Measurements from ENCODE around the gene FARS2. TPM values are rescaled to one million over a fixed set of nuclear protein-coding genes. Genes with fewer than 3 reads are reported as not detected.

The FARS2 gene
- total and polyA plus RNA-seq, 9 of the 15 experiments (the other 6 are each of a cell fraction or from before 2014, with no cell fraction given) = 16.5 to 62.2 (median 27.0) TPM

DNA sequence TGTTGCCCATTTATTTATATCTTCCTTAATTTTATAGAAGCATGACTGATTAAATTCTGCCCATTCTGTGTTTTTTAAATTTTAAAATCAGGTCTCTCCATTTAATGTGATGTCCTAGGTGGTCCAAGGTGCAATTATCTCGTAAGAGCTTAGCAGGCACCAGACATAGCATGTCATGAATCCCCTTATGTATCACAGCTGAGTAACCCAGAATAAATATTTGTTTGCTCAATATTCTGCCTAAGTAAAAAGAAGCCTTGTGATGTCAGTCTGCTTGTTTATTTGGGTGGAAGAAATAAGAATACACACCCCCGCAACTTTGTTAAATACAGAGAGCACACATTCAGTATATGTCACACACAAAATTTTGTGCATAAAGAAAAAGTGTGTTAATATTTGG is 211.3 kb downstream of the FARS2 start:
- FAIRE-seq (no peak), ATAC-seq (no peak), DNase-seq (ENCODE audit: extremely low read depth in 1 of 4, low spot score in 3 of 4) (no peak)
- ChIA-PET POLR2A (no interaction called here), CTCF (ENCODE audit: low intra/inter-chr PET ratio) (no interaction called here)
- no peak overlapping the region for H3K4me2 ChIP-seq (ENCODE audit: insufficient read depth, low read length)
- H3K27ac ChIP-seq (ENCODE audit: extremely low read depth, low read depth, low read length) = no peak overlapping the region
- no peaks in the 10 kb centered on the region for H3K27me3 ChIP-seq (ENCODE audit: control insufficient read depth in 2 of 2, insufficient read depth in 2 of 2, low read length in 2 of 2)
- 0 out of 2 replicates have a peak, but pooled peaks cover 6% of the 10 kb centered on the region for H4K20me1 ChIP-seq (replicated peaks; ENCODE audit: control insufficient read depth, insufficient read depth, low read length)
- no peaks in the 10 kb centered on the region for H3K9me3 ChIP-seq (replicated peaks; ENCODE audit: control insufficient read depth, insufficient read depth, low read depth, low read length)
- H3K4me1 ChIP-seq (replicated peaks in 1 of 2; ENCODE audit: control insufficient read depth in 2 of 2, insufficient read depth in 2 of 2, low read length in 2 of 2) = no peaks in the 10 kb centered on the region
- no peak overlapping the region for H3K9ac ChIP-seq (ENCODE audit: insufficient read depth in 1 of 2, low read depth in 2 of 2, low read length in 2 of 2)
- H3K36me3 ChIP-seq (ENCODE audit: control insufficient read depth, insufficient read depth, low read length) = no peaks in the 10 kb centered on the region
- no peaks in the 10 kb centered on the region for H3K79me2 ChIP-seq (ENCODE audit: control insufficient read depth, insufficient read depth, low read length)
- WGBS (ENCODE audit: insufficient coverage, low coverage, missing lambda C conversion rate) = 85% methylated on average over 2 of the region's 2 CpGs
- in situ Hi-C loops (cut with MboI) (no loop called here), intact Hi-C loops (cut with micrococcal nuclease) (loop anchor here (5.0 to 10.0 kb wide), 3 partner anchors 200 to 752 kb away; no protein-coding TSS in a partner anchor)
- no peaks in the 10 kb centered on the region for H3K9me1 ChIP-seq (ENCODE audit: control insufficient read depth, insufficient read depth, low read length)
- no peak for TF ChIP-seq POLR2G (IDR thresholded peaks at IDR 0.05; ENCODE audit: low read depth, low read length)
- no peak for TF ChIP-seq ZNF140 (CRISPR knock-in tag; IDR thresholded peaks at IDR 0.05)
- TF ChIP-seq TRIM28 (IDR thresholded peaks at IDR 0.05) = no peak
- TF ChIP-seq HIVEP1 (CRISPR knock-in tag; IDR thresholded peaks at IDR 0.05) = no peak
- no peak for TF ChIP-seq ARID1B (IDR thresholded peaks at IDR 0.05)
- TF ChIP-seq KLF16 (IDR thresholded peaks at IDR 0.05) = no peak
- no peak for TF ChIP-seq TCF3 (CRISPR knock-in tag; IDR thresholded peaks at IDR 0.05)
- TF ChIP-seq, protein P1, sequence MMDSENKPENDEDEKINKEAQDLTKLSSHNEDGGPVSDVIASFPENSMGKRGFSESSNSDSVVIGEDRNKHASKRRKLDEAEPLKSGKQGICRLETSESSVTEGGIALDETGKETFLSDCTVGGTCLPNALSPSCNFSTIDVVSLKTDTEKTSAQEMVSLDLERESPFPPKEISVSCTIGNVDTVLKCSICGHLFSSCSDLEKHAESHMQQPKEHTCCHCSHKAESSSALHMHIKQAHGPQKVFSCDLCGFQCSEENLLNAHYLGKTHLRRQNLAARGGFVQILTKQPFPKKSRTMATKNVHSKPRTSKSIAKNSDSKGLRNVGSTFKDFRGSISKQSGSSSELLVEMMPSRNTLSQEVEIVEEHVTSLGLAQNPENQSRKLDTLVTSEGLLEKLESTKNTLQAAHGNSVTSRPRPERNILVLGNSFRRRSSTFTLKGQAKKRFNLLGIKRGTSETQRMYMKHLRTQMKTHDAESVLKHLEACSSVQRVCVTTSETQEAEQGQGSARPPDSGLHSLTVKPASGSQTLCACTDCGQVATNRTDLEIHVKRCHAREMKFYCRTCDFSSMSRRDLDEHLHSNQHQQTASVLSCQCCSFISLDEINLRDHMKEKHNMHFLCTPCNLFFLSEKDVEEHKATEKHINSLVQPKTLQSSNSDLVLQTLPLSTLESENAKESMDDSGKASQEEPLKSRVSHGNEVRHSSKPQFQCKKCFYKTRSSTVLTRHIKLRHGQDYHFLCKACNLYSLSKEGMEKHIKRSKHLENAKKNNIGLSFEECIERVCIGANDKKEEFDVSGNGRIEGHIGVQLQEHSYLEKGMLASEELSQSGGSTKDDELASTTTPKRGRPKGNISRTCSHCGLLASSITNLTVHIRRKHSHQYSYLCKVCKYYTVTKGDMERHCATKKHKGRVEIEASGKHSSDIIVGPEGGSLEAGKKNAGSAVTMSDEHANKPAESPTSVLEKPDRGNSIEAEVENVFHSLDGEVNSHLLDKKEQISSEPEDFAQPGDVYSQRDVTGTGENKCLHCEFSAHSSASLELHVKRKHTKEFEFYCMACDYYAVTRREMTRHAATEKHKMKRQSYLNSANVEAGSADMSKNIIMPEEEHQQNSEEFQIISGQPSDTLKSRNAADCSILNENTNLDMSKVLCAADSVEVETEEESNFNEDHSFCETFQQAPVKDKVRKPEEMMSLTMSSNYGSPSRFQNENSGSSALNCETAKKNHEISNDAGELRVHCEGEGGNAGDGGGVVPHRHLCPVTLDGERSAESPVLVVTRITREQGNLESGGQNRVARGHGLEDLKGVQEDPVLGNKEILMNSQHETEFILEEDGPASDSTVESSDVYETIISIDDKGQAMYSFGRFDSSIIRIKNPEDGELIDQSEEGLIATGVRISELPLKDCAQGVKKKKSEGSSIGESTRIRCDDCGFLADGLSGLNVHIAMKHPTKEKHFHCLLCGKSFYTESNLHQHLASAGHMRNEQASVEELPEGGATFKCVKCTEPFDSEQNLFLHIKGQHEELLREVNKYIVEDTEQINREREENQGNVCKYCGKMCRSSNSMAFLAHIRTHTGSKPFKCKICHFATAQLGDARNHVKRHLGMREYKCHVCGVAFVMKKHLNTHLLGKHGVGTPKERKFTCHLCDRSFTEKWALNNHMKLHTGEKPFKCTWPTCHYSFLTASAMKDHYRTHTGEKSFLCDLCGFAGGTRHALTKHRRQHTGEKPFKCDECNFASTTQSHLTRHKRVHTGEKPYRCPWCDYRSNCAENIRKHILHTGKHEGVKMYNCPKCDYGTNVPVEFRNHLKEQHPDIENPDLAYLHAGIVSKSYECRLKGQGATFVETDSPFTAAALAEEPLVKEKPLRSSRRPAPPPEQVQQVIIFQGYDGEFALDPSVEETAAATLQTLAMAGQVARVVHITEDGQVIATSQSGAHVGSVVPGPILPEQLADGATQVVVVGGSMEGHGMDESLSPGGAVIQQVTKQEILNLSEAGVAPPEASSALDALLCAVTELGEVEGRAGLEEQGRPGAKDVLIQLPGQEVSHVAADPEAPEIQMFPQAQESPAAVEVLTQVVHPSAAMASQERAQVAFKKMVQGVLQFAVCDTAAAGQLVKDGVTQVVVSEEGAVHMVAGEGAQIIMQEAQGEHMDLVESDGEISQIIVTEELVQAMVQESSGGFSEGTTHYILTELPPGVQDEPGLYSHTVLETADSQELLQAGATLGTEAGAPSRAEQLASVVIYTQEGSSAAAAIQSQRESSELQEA (IDR thresholded peaks at IDR 0.05; ENCODE audit: low read depth) = no peak
- TF ChIP-seq FOSL1 (tag; conservative IDR thresholded peaks at IDR 0.05) = no peak
- no TSS peak for BruUV-seq (replicated peaks)
- no peak overlapping the region for H3K4me3 ChIP-seq
- H2AFZ ChIP-seq (ENCODE audit: low read depth, low read length) = no peak overlapping the region
